ENCODE data around the gene SLC38A2.

The SLC38A2 gene

DNA sequence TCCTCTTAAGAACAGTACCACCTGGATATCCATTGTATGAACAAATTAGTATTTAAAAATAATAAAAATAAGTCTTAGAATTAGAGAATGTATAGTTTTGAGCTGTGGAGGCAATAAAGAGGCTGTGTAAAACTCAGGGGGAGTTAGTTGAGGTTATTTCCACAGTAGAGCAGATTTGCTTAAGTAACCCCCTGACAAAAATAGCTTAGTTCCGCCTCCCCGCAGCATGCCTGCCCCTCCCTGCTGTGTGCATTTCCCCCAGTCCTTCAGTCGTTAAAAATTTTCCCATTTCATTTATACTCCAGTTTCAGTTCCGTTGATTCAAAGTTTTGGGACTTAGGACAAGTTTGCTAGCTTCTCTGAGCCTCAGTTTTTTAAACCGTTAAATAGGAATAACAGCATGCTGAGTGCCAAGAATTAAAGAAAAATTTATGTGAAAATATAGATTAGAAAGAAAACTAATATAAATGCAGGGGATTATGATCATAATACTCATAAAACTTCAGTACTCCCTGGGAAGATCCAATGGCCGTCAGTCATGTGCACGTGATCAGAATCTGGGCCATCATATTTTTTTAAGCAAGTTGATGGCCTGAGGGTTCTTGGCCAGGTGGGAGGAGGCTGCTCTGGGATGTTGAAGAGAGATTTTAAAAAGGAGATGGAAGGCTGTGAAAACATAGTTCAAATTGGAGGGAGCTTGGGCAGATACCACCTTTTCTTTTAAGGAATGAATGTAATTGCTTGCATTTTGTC lies 14.5 kb upstream of the SLC38A2 start:
- H3K79me2 ChIP-seq (ENCODE audit: control insufficient read depth, insufficient read depth, low read length, poor library complexity), result peaks cover 10% of the 10 kb centered on the region
- H3K4ac ChIP-seq (ENCODE audit: low read depth, low read length), result no peak overlapping the region
- no peak overlapping the region for H4K12ac ChIP-seq (ENCODE audit: low read depth, low read length)
- H2BK5ac ChIP-seq (ENCODE audit: low read depth, low read length, poor library complexity), result no peak overlapping the region
- no peak overlapping the region for H4K91ac ChIP-seq (ENCODE audit: low read depth, low read length)
- H3K27ac ChIP-seq (ENCODE audit: low read depth, low read length), result no peak overlapping the region
- no peak overlapping the region for H3K4me3 ChIP-seq (ENCODE audit: low read depth, low read length)
- no peak overlapping the region for H2BK12ac ChIP-seq (ENCODE audit: low read length)
- no peaks in the 10 kb centered on the region for H3K27me3 ChIP-seq (ENCODE audit: insufficient read depth, low read length)
- H3K36me3 ChIP-seq (ENCODE audit: control insufficient read depth in 1 of 2, insufficient read depth in 2 of 2, low read length in 2 of 2), result peaks cover 0 to 2% of the 10 kb centered on the region in 2 experiments
- no peak overlapping the region for H2AK5ac ChIP-seq (ENCODE audit: low read length)
- H3K4me2 ChIP-seq (ENCODE audit: low read length), result no peak overlapping the region
- peaks cover 3 to 8% of the 10 kb centered on the region in 2 experiments for H3K4me1 ChIP-seq (ENCODE audit: control insufficient read depth in 1 of 2, insufficient read depth in 2 of 2, low read length in 2 of 2)
- no peaks in the 10 kb centered on the region for H3K9me3 ChIP-seq (ENCODE audit: insufficient read depth, low read depth, low read length)
- H3K79me1 ChIP-seq (ENCODE audit: low read length), result peaks cover 15% of the 10 kb centered on the region
- no peak overlapping the region for H3K9ac ChIP-seq (ENCODE audit: low read length)
- no peak overlapping the region for H2BK120ac ChIP-seq (ENCODE audit: insufficient read depth, low read length, poor library complexity)
- no peak overlapping the region for H3K23ac ChIP-seq (ENCODE audit: low read length)
- DNase-seq, result peak in 1 of 2 donors; percentile 34
- no peak overlapping the region for H3K14ac ChIP-seq (ENCODE audit: low read length)
- no peak overlapping the region for H3K18ac ChIP-seq (ENCODE audit: low read length)
- no CpG with 5 or more reads among the region's 7 CpGs for WGBS (ENCODE audit: extremely low coverage, insufficient coverage, insufficient read length)
- H4K8ac ChIP-seq (ENCODE audit: low read depth, low read length), result no peak overlapping the region
- no peak overlapping the region for H2AFZ ChIP-seq (ENCODE audit: insufficient read depth, low read length, poor library complexity)

DNA sequence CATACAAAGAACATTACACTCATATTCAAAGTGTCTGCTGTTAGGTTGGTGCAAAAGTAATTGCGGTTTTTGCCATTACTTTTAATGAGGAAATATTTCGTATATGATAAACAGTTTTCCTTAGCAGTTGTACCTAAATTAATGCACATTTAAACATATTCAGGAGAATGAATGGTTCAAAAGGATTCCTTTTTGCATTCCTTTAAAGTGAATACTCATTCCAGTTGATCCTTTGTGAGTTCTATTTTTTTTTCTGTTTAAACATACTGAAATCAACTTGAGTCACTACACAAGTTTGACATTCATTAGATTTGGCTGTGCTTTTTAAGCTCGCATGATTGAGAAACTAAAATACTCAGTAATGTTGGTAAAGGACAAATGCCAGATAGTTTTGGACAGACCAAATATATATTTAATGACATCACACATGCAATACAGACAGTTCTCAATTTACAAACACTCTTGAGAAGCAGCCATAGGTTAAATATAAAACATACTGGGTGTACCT lies 13.8 kb upstream of the SLC38A2 start:
- H3K4ac ChIP-seq (ENCODE audit: low read depth, low read length), result no peak overlapping the region
- no CpG with 5 or more reads among the region's 3 CpGs for WGBS (ENCODE audit: extremely low coverage, insufficient coverage, insufficient read length)

DNA sequence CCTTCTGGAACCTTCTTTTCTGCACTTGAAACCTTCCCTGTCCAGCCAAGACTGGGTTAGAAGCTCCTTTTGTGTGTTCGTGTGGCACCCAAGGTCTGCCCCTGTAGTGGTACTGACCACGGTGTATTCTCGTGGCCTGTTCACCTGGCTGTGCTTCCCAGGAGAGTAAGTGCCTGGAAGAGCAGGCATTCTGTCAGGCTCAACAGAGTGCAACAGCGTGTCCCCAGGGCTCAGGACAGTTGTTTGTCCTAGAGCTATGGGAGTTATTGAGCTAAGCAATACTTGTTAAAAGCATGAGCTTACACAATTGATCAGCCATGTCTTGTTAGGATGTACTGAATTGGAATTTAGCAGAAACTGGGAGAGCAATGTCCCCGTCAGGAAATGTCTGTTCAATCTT lies 12.9 kb upstream of the SLC38A2 start:
- no peak overlapping the region for H3K14ac ChIP-seq (ENCODE audit: low read length)
- H4K8ac ChIP-seq (ENCODE audit: low read depth, low read length), result no peak overlapping the region
- H3K4me2 ChIP-seq (ENCODE audit: low read length), result peak overlapping the region; percentile 25
- no peak overlapping the region for H3K4ac ChIP-seq (ENCODE audit: low read depth, low read length)
- H3K79me1 ChIP-seq (ENCODE audit: low read length), result peaks cover 15% of the 10 kb centered on the region
- WGBS (ENCODE audit: extremely low coverage, insufficient coverage, insufficient read length), result no CpG with 5 or more reads among the region's 5 CpGs
- no peak overlapping the region for H4K12ac ChIP-seq (ENCODE audit: low read depth, low read length)
- no peak overlapping the region for H2BK120ac ChIP-seq (ENCODE audit: insufficient read depth, low read length, poor library complexity)
- peak overlapping the region; percentile 20 for H3K27ac ChIP-seq (ENCODE audit: low read depth, low read length)
- no peak overlapping the region for H3K4me3 ChIP-seq (ENCODE audit: low read depth, low read length)
- H3K4me1 ChIP-seq (ENCODE audit: control insufficient read depth in 1 of 2, insufficient read depth in 2 of 2, low read length in 2 of 2), result peaks cover 3 to 8% of the 10 kb centered on the region in 2 experiments
- no peaks in the 10 kb centered on the region for H3K9me3 ChIP-seq (ENCODE audit: insufficient read depth, low read depth, low read length)
- no peaks in the 10 kb centered on the region for H3K27me3 ChIP-seq (ENCODE audit: insufficient read depth, low read length)
- H2AFZ ChIP-seq (ENCODE audit: insufficient read depth, low read length, poor library complexity), result no peak overlapping the region
- no peak overlapping the region for H2BK5ac ChIP-seq (ENCODE audit: low read depth, low read length, poor library complexity)
- DNase-seq, result peak; percentile 71 to 77
- H3K79me2 ChIP-seq (ENCODE audit: control insufficient read depth, insufficient read depth, low read length, poor library complexity), result peaks cover 10% of the 10 kb centered on the region
- no peak overlapping the region for H4K91ac ChIP-seq (ENCODE audit: low read depth, low read length)
- no peak overlapping the region for H3K18ac ChIP-seq (ENCODE audit: low read length)
- H3K23ac ChIP-seq (ENCODE audit: low read length), result no peak overlapping the region
- no peak overlapping the region for H3K9ac ChIP-seq (ENCODE audit: low read length)
- H2AK5ac ChIP-seq (ENCODE audit: low read length), result no peak overlapping the region
- H2BK12ac ChIP-seq (ENCODE audit: low read length), result no peak overlapping the region
- H3K36me3 ChIP-seq (ENCODE audit: control insufficient read depth in 1 of 2, insufficient read depth in 2 of 2, low read length in 2 of 2), result peaks cover 0 to 2% of the 10 kb centered on the region in 2 experiments

More for the DNA sequence above, 13.8 kb upstream of the SLC38A2 start:
- no peaks in the 10 kb centered on the region for H3K9me3 ChIP-seq (ENCODE audit: insufficient read depth, low read depth, low read length)
- no peak overlapping the region for H3K27ac ChIP-seq (ENCODE audit: low read depth, low read length)
- H4K8ac ChIP-seq (ENCODE audit: low read depth, low read length), result no peak overlapping the region
- peaks cover 10% of the 10 kb centered on the region for H3K79me2 ChIP-seq (ENCODE audit: control insufficient read depth, insufficient read depth, low read length, poor library complexity)
- peak; percentile 39 to 89 for DNase-seq
- H3K14ac ChIP-seq (ENCODE audit: low read length), result no peak overlapping the region
- no peak overlapping the region for H3K9ac ChIP-seq (ENCODE audit: low read length)
- no peak overlapping the region for H4K91ac ChIP-seq (ENCODE audit: low read depth, low read length)
- no peak overlapping the region for H2BK120ac ChIP-seq (ENCODE audit: insufficient read depth, low read length, poor library complexity)
- H3K36me3 ChIP-seq (ENCODE audit: control insufficient read depth in 1 of 2, insufficient read depth in 2 of 2, low read length in 2 of 2), result peaks cover 0 to 2% of the 10 kb centered on the region in 2 experiments
- no peak overlapping the region for H2AK5ac ChIP-seq (ENCODE audit: low read length)
- H3K4me3 ChIP-seq (ENCODE audit: low read depth, low read length), result no peak overlapping the region
- no peak overlapping the region for H4K12ac ChIP-seq (ENCODE audit: low read depth, low read length)
- H2BK5ac ChIP-seq (ENCODE audit: low read depth, low read length, poor library complexity), result no peak overlapping the region
- H3K4me1 ChIP-seq (ENCODE audit: control insufficient read depth in 1 of 2, insufficient read depth in 2 of 2, low read length in 2 of 2), result peaks cover 3 to 8% of the 10 kb centered on the region in 2 experiments
- peaks cover 15% of the 10 kb centered on the region for H3K79me1 ChIP-seq (ENCODE audit: low read length)
- no peak overlapping the region for H2BK12ac ChIP-seq (ENCODE audit: low read length)
- H3K27me3 ChIP-seq (ENCODE audit: insufficient read depth, low read length), result no peaks in the 10 kb centered on the region
- H3K23ac ChIP-seq (ENCODE audit: low read length), result no peak overlapping the region
- H3K18ac ChIP-seq (ENCODE audit: low read length), result no peak overlapping the region
- H3K4me2 ChIP-seq (ENCODE audit: low read length), result no peak overlapping the region
- no peak overlapping the region for H2AFZ ChIP-seq (ENCODE audit: insufficient read depth, low read length, poor library complexity)

GRCh38 chr12:46384451-46385309 lies 12.1 kb upstream of the SLC38A2 start:
- peaks cover 15% of the 10 kb centered on the region for H3K79me1 ChIP-seq (ENCODE audit: low read length)
- no peaks in the 10 kb centered on the region for H3K27me3 ChIP-seq (ENCODE audit: insufficient read depth, low read length)
- H2BK120ac ChIP-seq (ENCODE audit: insufficient read depth, low read length, poor library complexity), result peak overlapping the region; percentile 73
- no peaks in the 10 kb centered on the region for H3K9me3 ChIP-seq (ENCODE audit: insufficient read depth, low read depth, low read length)
- no peak overlapping the region for H3K9ac ChIP-seq (ENCODE audit: low read length)
- no peak overlapping the region for H2AK5ac ChIP-seq (ENCODE audit: low read length)
- peaks cover 10% of the 10 kb centered on the region for H3K79me2 ChIP-seq (ENCODE audit: control insufficient read depth, insufficient read depth, low read length, poor library complexity)
- H2BK5ac ChIP-seq (ENCODE audit: low read depth, low read length, poor library complexity), result peak overlapping the region; percentile 64
- no peak overlapping the region for H3K4me3 ChIP-seq (ENCODE audit: low read depth, low read length)
- H3K4ac ChIP-seq (ENCODE audit: low read depth, low read length), result peak overlapping the region; percentile 73
- H3K27ac ChIP-seq (ENCODE audit: low read depth, low read length), result peak overlapping the region; percentile 95
- H3K14ac ChIP-seq (ENCODE audit: low read length), result peak overlapping the region; percentile 65
- peaks cover 0 to 2% of the 10 kb centered on the region in 2 experiments for H3K36me3 ChIP-seq (ENCODE audit: control insufficient read depth in 1 of 2, insufficient read depth in 2 of 2, low read length in 2 of 2)
- no peak overlapping the region for H2BK12ac ChIP-seq (ENCODE audit: low read length)
- peak overlapping the region; percentile 74 for H2AFZ ChIP-seq (ENCODE audit: insufficient read depth, low read length, poor library complexity)
- no peak overlapping the region for H3K18ac ChIP-seq (ENCODE audit: low read length)
- peaks cover 3 to 8% of the 10 kb centered on the region in 2 experiments for H3K4me1 ChIP-seq (ENCODE audit: control insufficient read depth in 1 of 2, insufficient read depth in 2 of 2, low read length in 2 of 2)
- H3K4me2 ChIP-seq (ENCODE audit: low read length), result peak overlapping the region; percentile 78
- no CpG with 5 or more reads among the region's 9 CpGs for WGBS (ENCODE audit: extremely low coverage, insufficient coverage, insufficient read length)
- H4K12ac ChIP-seq (ENCODE audit: low read depth, low read length), result peak overlapping the region; percentile 61
- H3K23ac ChIP-seq (ENCODE audit: low read length), result no peak overlapping the region
- H4K8ac ChIP-seq (ENCODE audit: low read depth, low read length), result peak overlapping the region; percentile 75
- peak overlapping the region; percentile 94 for H4K91ac ChIP-seq (ENCODE audit: low read depth, low read length)
- DNase-seq, result peak in 1 of 2 donors; percentile 85
